Esophagus muscularis mucosa (tissue), 4 donors: ENCODE data around the gene PPP1R3F. TPM values are rescaled to one million over a fixed set of nuclear protein-coding genes. Genes with fewer than 3 reads are reported as not detected.

Source experiments
- DNase-seq: peaks from one replicate; pipeline ENCODE4 v3.0.0-alpha.2; 2017; ENCODE audit errors: extremely low spot score
- H3K27ac ChIP-seq, 4 donors: fragments of 200-600 bp; sonication (generic); replicated peaks in 1 of 4; 1 replicate in 3 of 4; 2 replicates in 1 of 4; pipeline ENCODE4 v1.5.1; 2016 to 2019; ENCODE audit warnings: mild to moderate bottlenecking in 1 of 4
- H3K27me3 ChIP-seq, 4 donors: fragments of 200-600 bp; sonication (generic); one replicate each; pipeline versions ENCODE4 v1.5.1 to v1.6.0; 2016 to 2019
- H3K36me3 ChIP-seq, 4 donors: fragments of 200-600 bp; sonication (generic); one replicate each; pipeline ENCODE4 v1.5.1; 2016 to 2019
- H3K4me1 ChIP-seq, 4 donors: fragments of 200-600 bp; sonication (generic); one replicate each; pipeline ENCODE4 v1.5.1; 2016 to 2019
- H3K4me3 ChIP-seq, 4 donors: fragments of 200-600 bp; sonication (generic); 1 replicate in 2 of 4; 2 replicates in 2 of 4; pipeline ENCODE4 v1.5.1; 2016 to 2019; ENCODE audit warnings: mild to moderate bottlenecking in 4 of 4, moderate library complexity in 1 of 4
- H3K9me3 ChIP-seq, 4 donors: fragments of 200-600 bp; sonication (generic); 1 replicate in 3 of 4; 2 replicates in 1 of 4; pipeline ENCODE4 v1.5.1; 2016 to 2019
- CTCF ChIP-seq, 3 experiments: fragments of 200-600 bp in 2 of 3; fragments of 450-650 bp in 1 of 3; sonication (generic) in 2 of 3; IDR thresholded peaks; one replicate each; pipeline ENCODE4 v1.5.1; 2017 to 2019; ENCODE audit warnings: antibody characterized with exemption in 3 of 3, mild to moderate bottlenecking in 2 of 3, moderate library complexity in 1 of 3
- EP300 ChIP-seq: sonication (generic); formaldehyde crosslinking; IDR thresholded peaks from one replicate; pipeline ENCODE4 v1.6.1; 2017; ENCODE audit warnings: antibody characterized with exemption
- POLR2A ChIP-seq: fragments of 450-650 bp; IDR thresholded peaks from one replicate; pipeline ENCODE4 v1.6.1; 2017; ENCODE audit warnings: antibody characterized with exemption, moderate library complexity, mild to moderate bottlenecking, low read depth
- POLR2AphosphoS5 ChIP-seq, 2 donors: sonication (generic); formaldehyde crosslinking; IDR thresholded peaks; one replicate each; pipeline ENCODE4 v1.6.1; 2017; ENCODE audit warnings: antibody characterized with exemption in 2 of 2
- WGBS: methylation state at CpG from one replicate; pipeline ENCODE4 v1.1.5; 2018; 5-methylcytosine and 5-hydroxymethylcytosine counted together
- intact Hi-C: fragments of 100-400 bp; cut with DNase I; formaldehyde crosslinking; loops from one replicate; pipeline ENCODE4 v1.15.1; 2023
- total RNA-seq, 4 donors: library from RNA; depleted of rRNA; stranded (reverse); fragments of >200 nt; gene quantifications; one replicate each; pipeline versions ENCODE4 v1.1.0 to v1.2.1, GENCODE V29; 2016

Gene PPP1R3F
- total RNA-seq, 4 donors from 2014 or later, result 13.8 to 27.0 (median 16.4) TPM

GRCh38 chrX:49247346-49247745 is 22.2 kb upstream of the PPP1R3F start:
- Histone ChIP-seq H3K4me1 (no peaks in the 10 kb centered on the region), H3K9me3 (no peaks in the 10 kb centered on the region), H3K4me3 (no peak overlapping the region), H3K36me3 (peaks cover 0 to 82% (median 53%) of the 10 kb centered on the region in 4 donors), H3K27me3 (no peaks in the 10 kb centered on the region), H3K27ac (no peak overlapping the region)
- DNase-seq, result no peak
- 86% methylated on average over 10 of the region's 11 CpGs for WGBS
- intact Hi-C loops, result no loop called here
- no peak for TF ChIP-seq POLR2AphosphoS5 (IDR thresholded peaks at IDR 0.05)
- TF ChIP-seq CTCF (IDR thresholded peaks at IDR 0.05), result no peak
- no peak for TF ChIP-seq POLR2A
- TF ChIP-seq EP300, result no peak

- H3K9me3 ChIP-seq, result no peaks in the 10 kb centered on the region
- no peak overlapping the region for H3K27ac ChIP-seq
- WGBS, result 71% methylated on average over 12 of the region's 28 CpGs
- DNase-seq, result no peak
- no peaks in the 10 kb centered on the region for H3K27me3 ChIP-seq
- H3K4me3 ChIP-seq, result no peak overlapping the region
- H3K36me3 ChIP-seq, result peaks cover 0 to 74% (median 45%) of the 10 kb centered on the region in 4 donors
- TF ChIP-seq POLR2A, result no peak
- no peak for TF ChIP-seq EP300
- TF ChIP-seq POLR2AphosphoS5 (IDR thresholded peaks at IDR 0.05), result no peak
- TF ChIP-seq CTCF (IDR thresholded peaks at IDR 0.05), result no peak
- no peaks in the 10 kb centered on the region for H3K4me1 ChIP-seq
- intact Hi-C loops, result no loop called here
Measured at GRCh38 chrX:49247916-49248811, 21.4 kb upstream of the PPP1R3F start.

GRCh38 chrX:49249071-49249470 is 20.5 kb upstream of the PPP1R3F start:
- Histone ChIP-seq H3K4me1 (no peaks in the 10 kb centered on the region), H3K9me3 (no peaks in the 10 kb centered on the region), H3K4me3 (no peak overlapping the region), H3K27ac (no peak overlapping the region), H3K36me3 (peaks cover 0 to 65% (median 37%) of the 10 kb centered on the region in 4 donors), H3K27me3 (no peaks in the 10 kb centered on the region)
- no peak for TF ChIP-seq CTCF (IDR thresholded peaks at IDR 0.05)
- no peak for TF ChIP-seq EP300
- TF ChIP-seq POLR2AphosphoS5 (IDR thresholded peaks at IDR 0.05), result no peak
- TF ChIP-seq POLR2A, result no peak
- WGBS, result 60% methylated on average over 2 of the region's 6 CpGs
- intact Hi-C loops, result no loop called here
- no peak for DNase-seq

GRCh38 chrX:49249616-49250015 is 20.0 kb upstream of the PPP1R3F start:
- no peaks in the 10 kb centered on the region for H3K27me3 ChIP-seq
- H3K4me3 ChIP-seq, result no peak overlapping the region
- 80% methylated on average over 9 of the region's 9 CpGs for WGBS
- intact Hi-C loops, result no loop called here
- TF ChIP-seq POLR2A (no peak), POLR2AphosphoS5 (IDR thresholded peaks at IDR 0.05) (no peak), CTCF (IDR thresholded peaks at IDR 0.05) (no peak)
- no peak overlapping the region for H3K27ac ChIP-seq
- no peak for DNase-seq
- H3K9me3 ChIP-seq, result no peaks in the 10 kb centered on the region
- H3K36me3 ChIP-seq, result peaks cover 0 to 59% (median 35%) of the 10 kb centered on the region in 4 donors
- H3K4me1 ChIP-seq, result no peaks in the 10 kb centered on the region
